Omental fat pad (tissue), 4 donors: ENCODE measurements around the gene ENTHD1. TPM values are rescaled to one million over a fixed set of nuclear protein-coding genes. Genes with fewer than 3 reads are reported as not detected.

ENCODE experiments used
- ATAC-seq: fragments of 150-250 bp; one replicate; pipeline ENCODE4 v1.9.1; 2016; ENCODE audit warnings: mild to moderate bottlenecking, moderate library complexity; ENCODE audit not compliant: low FRiP score
- DNase-seq: peaks from one replicate; pipeline ENCODE4 v3.0.0-alpha.2; 2019; ENCODE audit warnings: low spot score
- total RNA-seq, 4 donors: library from RNA; depleted of rRNA; stranded (reverse); fragments of >200 nt; gene quantifications; one replicate each; pipeline ENCODE4 v1.1.0, GENCODE V29; 2016
- TF ChIP-seq, protein P1 (sequence below), 3 donors: fragments of 450-650 bp; IDR thresholded peaks; one replicate each; pipeline ENCODE4 v1.5.1; 2016 to 2017; ENCODE audit warnings: antibody characterized with exemption in 3 of 3, mild to moderate bottlenecking in 3 of 3, moderate library complexity in 2 of 3

Gene ENTHD1
- total RNA-seq, result not detected

- ATAC-seq, result no peak
- TF ChIP-seq, protein P1, sequence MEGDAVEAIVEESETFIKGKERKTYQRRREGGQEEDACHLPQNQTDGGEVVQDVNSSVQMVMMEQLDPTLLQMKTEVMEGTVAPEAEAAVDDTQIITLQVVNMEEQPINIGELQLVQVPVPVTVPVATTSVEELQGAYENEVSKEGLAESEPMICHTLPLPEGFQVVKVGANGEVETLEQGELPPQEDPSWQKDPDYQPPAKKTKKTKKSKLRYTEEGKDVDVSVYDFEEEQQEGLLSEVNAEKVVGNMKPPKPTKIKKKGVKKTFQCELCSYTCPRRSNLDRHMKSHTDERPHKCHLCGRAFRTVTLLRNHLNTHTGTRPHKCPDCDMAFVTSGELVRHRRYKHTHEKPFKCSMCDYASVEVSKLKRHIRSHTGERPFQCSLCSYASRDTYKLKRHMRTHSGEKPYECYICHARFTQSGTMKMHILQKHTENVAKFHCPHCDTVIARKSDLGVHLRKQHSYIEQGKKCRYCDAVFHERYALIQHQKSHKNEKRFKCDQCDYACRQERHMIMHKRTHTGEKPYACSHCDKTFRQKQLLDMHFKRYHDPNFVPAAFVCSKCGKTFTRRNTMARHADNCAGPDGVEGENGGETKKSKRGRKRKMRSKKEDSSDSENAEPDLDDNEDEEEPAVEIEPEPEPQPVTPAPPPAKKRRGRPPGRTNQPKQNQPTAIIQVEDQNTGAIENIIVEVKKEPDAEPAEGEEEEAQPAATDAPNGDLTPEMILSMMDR (IDR thresholded peaks at IDR 0.05), result no peak
Observed at GRCh38 chr22:39893526-39893925, at the start of gene ENTHD1. ENTHD1 (minus strand) TSS chr22:39893760; CDS start chr22:39887748, 6,012 bp downstream.

GRCh38 chr22:39943337-39943736 lies 49.8 kb upstream of the ENTHD1 start:
- ATAC-seq (no peak), DNase-seq (no peak)
- TF ChIP-seq, protein P1 (IDR thresholded peaks at IDR 0.05), result no peak

More at GRCh38 chr22:39893526-39893925, at the start of gene ENTHD1:
- no peak for DNase-seq

DNA sequence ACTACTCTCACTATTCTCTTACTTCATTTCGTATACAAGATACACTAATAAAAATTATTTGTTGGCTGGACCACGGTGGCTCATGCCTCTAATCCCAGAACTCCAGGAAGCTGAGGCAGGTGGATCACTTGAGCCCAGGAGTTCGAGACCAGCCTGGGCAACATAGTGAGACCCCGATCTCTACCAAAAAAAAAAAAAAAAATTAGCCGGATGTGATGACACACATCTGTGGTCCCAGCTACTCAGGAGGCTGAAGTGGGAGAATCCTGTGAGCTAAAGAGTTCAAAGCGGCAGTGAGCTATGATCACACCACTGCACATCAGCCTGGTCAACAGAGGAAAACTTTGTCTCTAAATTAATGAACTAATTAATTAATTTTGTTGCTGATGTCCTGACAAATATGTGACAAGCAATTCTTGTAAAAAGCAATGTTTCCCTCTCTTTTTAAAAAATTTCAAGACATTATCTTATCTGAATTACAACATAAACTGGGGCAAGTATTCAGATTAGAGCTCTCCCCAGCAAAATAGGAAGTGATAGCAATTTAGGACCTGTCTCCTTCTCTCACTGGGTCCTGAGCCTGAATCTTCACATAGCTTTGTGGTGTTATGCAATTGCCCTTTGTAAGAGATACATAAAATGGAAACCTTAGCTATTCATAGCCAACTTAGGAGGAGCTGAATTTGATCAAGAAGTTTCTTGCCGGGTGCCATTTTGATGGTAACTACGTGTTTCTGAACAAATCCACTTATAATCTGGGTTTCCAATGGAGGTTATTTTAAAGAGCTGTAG lies 49.1 kb upstream of the ENTHD1 start:
- no peak for ATAC-seq
- TF ChIP-seq, protein P1 (IDR thresholded peaks at IDR 0.05), result no peak
- no peak for DNase-seq

GRCh38 chr22:39941601-39942000 lies 48.0 kb upstream of the ENTHD1 start:
- no peak for ATAC-seq
- no peak for DNase-seq
- TF ChIP-seq, protein P1 (IDR thresholded peaks at IDR 0.05), result no peak

- DNase-seq (no peak), ATAC-seq (no peak)
- TF ChIP-seq, protein P1 (IDR thresholded peaks at IDR 0.05), result no peak
Observed at GRCh38 chr22:39940757-39941305, 47.3 kb upstream of the ENTHD1 start.

DNA sequence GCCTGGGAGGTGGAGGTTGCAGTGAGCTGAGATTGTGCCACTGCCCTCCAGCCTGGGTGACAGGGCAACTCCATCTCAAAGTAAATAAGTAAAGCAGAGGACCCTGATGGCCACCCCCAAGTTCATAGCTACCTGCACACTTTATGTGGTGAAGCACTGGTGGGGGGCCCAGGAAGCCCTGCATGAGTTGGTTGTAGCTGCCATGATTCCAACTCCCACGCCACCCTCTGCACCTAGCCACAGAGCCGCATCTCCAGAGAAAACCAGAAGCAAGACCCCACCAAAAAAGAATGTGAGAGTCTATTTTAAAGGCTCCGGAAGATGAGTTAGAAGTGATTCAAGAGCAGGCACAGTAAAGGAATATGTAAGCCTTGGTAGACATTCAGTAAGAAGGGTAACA lies 46.3 kb upstream of the ENTHD1 start:
- ATAC-seq (no peak), DNase-seq (no peak)
- TF ChIP-seq, protein P1 (IDR thresholded peaks at IDR 0.05), result no peak
